HUDEP-2 (cell line): ENCODE data around the gene ARHGEF2.
A peak's percentile ranks its signal among the peaks of the same experiment; 100 is the strongest.

Experiments used
- DNase-seq, 76 experiments: peaks; one replicate each; lab custom pipeline; 2025; ENCODE audit not compliant: unreplicated experiment in 76 of 76; lab: John Stamatoyannopoulos, UW

ARHGEF2 gene

DNA sequence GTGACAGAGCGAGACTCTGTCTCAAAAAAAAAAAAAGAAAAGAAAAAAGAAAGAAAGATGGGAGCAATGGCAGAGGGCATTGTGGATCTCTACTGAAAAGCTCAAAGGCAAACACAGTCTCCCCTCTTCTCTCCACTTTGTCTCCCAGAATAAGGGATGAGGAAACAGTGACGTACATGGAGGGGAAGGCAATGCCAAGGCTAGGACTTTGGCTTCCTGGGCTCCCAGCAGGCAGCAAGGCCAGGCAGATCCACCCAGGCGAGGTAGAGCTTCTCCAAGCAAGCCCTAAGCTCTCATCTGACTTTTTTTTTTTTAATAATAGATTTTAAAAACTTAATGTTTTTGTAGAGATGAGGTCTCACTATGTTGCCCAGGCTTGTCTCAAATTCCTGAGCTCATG lies 4.6 kb downstream of the ARHGEF2 start:
- no peak for DNase-seq

DNA sequence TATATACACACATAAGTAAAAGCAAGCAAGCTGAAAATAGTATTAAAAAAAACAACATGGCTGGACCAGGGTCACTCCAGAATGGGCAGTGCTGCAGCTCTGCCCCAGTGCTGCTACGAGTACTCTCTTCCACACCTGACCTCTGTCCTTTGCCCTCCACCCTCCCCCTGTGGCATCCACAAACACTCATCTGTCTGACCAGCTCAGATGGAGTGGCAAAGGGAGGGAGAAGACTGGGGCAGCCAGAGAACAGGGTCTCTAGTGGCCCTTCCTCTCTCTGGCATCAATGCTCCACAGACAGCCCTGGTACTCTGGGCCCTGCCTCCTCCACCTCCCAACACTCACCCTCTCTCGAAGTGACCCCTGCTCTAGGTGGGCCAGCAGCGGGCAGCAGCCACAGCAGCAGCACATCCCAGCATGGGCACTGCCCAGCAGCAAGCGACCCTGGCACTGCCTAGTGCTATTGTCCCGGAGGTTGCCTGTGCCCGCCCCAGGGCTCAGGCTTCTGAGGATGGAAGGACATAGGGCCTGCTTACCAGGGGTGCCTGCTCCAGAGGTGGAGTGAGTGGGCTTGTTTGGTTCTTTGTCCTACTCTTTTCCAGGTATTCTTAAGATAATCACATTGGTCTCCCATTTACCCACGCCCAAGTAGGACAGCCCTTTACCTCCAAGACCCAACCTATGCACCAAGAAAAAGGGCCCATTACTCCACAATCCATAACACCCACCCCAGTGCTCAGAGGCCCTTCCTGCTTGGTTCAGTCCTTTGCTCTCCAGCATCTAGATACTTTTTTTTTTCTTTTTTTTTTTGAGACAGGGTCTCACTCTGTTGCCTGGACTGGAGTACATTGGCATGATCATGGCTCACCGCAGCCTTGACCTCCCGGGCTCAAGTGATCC lies 6.2 kb downstream of the ARHGEF2 start:
- DNase-seq, result no peak

DNA sequence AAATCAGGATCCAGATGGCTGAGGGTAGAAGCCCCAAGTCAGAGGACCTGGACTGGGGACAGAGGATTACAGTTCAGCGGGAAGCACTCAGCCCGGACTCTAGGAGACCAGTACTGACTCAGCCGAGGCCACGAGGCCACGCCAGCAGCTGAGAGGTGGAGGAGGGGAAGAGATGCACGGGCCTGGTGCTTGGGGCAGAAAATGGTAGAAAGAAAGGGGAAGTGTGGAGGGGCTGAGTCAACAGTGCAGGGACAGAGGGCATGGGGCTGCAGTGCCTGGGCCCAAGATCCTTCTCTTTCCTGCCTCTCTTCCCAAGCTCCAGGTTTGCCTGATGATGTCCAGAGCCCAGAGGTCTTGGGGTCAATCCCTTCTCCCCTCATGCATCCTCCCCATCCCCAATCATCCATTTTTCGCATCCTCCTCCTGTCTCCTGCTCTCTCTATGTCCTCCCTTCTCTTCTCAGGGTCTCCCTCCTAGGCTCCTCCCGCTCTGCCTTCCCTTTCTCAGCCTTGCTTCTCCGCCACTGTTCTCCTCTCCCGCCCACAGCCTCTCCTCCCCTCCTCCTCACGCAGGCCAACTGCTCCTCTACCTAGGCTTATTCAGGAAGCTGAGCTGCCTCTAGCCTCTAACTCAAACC lies 7.7 kb downstream of the ARHGEF2 start:
- DNase-seq, result peak in 63 of 76 experiments; percentile 16 to 81 (median 56)

DNA sequence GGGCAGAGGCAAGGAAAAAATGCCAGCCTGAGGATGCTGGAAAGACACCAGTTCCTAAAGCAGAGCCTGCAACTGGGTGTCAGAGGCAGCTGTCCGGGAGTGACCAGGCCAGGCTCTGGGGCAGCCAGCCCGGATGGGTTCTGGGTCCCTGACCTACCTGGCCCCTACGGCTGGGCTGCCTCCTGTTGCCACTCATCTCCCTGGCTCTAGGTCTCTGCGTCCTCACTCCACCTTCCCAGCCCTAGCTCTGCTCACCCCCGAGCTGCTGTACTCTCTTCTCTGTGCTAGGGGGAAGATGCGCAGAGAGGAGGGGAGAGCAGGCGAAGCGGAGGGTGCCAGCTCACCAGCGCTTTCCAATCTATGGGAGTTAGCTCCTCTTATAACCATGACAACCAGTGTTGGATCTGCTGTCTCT lies 9.0 kb downstream of the ARHGEF2 start:
- no peak for DNase-seq

DNA sequence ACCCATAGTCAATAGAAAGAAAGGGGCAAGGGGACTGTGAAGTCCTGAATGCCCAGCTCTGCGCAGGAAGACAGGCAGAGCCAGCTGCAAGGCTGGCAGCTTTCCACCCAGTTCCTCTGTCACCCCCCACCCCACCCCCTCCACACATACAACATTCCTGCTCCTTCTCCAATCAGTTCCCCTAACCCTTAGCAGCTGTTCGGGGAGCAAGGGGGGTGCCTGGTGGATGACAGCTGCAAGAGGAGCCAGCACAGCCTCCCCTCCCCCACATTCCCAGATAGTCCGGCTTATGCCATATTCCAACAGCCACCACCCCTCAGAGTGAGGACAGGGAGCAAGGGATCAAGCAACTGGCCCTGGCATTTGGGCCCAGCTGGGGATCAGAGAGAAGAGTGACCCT lies 9.7 kb downstream of the ARHGEF2 start:
- DNase-seq, result no peak

DNA sequence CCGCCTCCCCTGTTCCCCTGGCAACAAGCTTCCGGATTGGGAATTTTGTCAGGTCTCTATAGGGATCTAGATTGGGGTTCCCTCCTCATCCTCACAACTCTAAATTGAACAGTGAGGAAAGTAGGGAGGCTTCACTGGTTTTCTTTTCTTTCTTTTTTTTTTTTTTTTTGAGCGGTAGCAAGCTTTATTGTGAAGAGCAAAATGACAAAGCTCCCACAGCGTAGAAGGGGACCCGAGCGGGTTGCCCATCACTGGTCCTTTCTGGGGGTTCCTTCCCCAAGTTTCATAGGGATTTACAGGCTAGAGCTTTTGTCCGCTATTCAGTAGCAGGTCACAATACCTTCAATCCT lies 10.3 kb downstream of the ARHGEF2 start:
- DNase-seq, result no peak

DNA sequence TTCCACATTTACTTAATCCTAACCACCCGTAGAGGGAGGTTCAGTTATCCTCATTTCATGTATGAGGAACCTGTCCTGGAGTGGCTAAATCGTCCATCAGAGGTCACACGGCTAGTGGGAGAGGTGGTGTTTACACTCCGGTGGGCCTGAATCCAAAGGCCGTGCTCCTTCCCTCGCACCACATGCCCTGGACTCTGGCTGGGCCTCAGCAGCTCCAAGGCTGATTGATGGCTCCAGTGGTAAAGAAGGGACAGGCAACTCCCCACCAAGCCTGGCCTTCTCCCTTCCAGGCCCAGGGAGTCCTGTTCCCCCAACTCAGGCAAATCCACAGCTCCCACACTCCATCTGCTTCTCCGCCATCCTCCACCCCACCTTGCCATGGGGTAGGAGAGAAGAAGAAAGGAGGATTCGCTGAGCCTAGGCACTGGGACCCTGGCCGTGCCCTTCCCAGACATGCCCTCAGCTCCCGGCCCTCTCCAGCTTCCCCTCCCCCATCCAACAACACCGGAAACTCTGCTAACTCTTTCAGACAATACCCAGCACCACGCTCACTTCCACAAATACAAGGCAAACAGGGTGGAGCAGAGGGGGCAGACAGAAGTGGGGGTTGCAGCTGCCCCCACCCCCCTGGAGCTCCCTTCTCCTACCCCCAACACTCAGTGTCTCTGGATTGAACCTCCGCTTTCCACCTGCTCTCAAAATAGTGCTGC lies 10.9 kb downstream of the ARHGEF2 start:
- no peak for DNase-seq

DNA sequence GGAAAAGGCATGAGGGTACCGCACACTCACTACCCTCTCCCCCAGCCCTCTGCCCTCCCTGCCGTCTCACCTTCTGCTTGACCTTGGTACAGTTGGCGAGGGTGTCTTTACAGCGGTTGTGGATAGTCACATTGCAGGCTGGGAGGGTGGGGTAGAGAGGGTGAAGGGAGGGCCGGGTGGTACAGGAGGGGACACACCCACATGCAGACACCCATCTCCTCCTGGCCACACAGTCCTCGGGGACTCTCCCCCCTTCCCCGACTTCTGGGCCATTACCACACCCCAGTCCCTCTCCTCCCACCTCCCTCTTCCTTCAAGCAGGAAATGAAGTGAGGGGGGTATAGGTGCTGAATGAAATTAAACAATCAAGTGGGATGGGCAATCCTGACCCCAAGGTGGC lies 11.6 kb downstream of the ARHGEF2 start:
- peak in 64 of 76 experiments; percentile 9 to 81 (median 57) for DNase-seq

DNA sequence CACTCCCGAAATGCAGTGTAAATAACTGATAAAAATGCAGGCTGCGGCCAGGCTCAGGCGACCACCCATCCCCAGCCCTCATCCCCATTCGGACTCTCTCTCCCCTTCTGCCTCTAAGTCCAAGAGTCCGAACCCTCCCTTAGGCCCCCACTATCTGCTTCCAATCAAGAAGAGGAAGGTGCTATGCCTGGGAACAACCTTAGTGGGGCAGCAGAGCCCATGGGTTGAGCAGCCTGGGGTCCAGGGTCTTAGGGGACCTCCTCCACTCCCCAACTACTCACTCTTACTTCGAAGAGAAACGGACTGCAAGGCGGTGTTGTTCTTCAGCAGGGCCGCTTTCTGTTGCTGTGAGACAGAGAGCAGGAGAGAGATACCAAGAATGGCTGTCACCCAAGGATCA lies 12.2 kb downstream of the ARHGEF2 start:
- no peak for DNase-seq

DNA sequence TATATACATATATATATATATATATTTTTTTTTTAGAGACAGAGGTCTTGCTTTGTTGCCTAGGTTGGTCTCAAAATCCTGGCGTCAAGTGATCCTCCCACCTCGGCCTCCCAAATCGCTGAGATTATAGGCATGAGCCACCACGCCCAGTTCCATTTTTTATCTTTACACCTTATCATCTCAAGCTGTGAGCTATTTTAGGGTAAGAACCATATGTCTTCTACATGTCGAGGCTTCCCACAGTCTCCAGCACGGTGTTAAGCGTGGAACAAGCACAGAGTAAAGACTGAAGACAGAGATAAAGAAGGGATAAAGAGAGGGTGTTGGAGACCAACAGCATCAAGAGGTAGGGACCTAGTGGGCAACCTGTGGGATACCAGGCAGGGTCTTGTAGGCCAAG lies 14.2 kb downstream of the ARHGEF2 start:
- DNase-seq, result peak in 13 of 76 experiments; percentile 13 to 56 (median 28)

DNA sequence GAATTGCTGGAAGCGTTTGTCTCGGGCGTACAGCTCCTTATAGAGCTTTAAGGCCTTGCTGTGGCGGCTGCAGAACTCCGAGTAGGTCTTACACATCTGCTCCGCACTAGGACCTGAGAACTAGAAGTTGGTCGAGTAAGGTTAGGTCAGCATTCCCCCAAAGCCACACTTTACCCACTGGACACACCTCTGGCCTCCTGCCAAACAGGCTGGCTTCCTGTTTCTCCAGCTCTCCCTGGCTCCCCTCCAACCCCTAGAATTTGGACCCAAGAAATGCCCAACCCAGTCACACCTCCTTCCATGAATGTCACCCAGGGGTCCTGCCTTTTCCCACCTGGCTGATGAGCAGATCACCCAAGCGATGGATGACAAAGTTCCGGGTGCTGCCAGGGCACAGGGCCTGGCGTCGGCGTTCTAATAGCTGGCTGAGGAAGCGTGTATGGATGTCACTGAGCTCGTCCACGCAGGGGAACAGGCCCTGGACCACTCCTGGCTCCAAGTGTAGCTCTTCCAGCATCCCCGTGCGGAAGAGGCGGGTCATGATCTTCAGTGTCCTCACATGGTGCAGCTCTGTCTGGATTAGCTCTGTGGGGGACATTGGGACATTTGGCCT lies 15.6 kb downstream of the ARHGEF2 start:
- DNase-seq, result peak in 1 of 76 experiments; percentile 28

DNA sequence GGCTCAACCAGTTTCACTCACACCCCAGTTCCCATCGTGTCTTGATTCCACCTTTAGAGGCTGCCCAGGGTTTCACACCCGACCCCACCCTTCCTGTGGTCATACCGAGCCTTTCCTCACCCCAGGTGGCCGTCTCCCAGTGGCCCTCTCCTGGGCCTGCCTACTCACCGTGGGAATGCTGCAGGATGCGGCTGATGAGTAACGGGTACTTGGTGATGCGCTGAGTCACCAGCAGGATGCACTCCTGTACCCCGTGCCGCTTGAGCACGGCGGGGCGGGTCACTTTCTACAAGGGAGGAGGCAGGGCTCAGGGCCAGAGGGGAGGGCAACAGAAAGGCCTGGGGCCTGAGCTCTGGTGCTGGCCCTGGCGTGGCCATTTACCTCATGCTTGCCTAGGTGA lies 16.4 kb downstream of the ARHGEF2 start:
- peak in 57 of 76 experiments; percentile 8 to 75 (median 52) for DNase-seq

DNA sequence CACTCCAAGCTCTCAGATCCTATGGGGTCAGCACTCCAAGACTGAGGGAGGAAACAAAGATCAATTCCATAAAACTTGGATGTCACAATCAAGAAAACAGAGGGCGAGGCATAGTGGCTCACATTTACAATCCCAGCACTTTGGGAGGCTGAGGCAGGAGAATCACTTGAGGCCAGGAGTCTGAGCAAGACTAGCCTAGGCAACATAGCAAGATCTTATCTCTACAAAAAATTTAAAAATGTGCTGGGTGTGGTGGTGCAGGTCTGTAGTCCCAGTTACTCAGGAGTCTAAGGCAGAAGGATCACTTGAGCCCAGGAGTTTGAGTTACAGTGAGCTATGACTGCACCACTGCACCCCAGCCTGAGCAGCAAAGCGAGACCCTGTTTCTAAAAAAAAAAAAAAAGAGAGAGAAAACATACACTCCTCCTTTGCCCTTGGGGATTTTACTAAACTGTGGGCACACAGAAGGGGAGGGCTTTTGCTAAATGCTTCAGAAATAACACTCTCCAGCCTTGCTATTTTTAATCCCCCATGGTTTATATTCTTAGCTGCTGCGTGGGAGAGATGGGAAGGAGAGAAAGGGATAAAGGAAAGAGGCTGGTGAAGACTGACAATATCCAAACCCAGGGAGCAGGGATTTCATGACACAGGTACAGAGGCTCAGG lies 18.1 kb downstream of the ARHGEF2 start:
- no peak for DNase-seq

DNA sequence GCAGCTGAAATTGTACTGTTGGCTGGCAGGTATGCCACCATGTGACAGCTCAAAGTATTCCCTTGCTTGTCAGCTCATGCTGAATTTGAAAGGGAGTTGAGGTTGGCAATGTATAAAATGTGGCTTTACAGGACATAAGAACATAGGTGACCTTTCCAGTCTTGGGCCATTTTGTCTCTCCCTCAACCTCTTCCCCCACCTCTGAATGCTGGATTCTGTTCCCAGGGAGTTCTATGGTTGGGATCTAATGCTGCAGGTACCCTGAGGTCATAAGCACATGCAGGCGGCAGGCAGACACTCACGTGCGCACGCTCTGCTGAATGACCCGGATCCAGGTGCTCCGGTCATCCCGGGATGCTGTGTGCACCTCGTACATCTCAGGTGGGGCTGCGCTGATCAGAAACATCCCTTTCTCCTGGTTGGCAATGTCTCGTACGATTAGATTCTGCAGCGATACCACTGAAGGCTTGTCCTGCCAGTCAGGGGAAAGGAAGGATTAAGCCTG lies 20.9 kb downstream of the ARHGEF2 start:
- DNase-seq, result no peak

DNA sequence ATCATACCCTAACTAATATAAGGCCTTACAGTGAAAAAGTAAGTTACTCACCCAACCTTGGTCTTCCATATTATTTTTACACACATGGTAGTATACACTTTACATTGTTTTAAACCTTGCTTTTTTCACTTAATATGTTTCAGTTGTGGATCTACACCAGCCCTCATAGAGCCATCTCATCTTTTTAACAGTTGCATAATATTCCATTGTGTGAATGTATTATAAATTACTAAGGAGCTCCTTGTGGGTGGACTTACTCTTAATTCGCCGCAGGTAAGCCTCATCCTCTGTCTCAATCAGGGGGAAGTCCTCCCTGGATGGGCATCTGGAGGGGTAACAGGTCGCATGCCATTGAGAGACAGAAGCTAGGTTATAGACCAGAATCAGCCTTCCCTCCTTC lies 23.7 kb downstream of the ARHGEF2 start:
- no peak for DNase-seq

DNA sequence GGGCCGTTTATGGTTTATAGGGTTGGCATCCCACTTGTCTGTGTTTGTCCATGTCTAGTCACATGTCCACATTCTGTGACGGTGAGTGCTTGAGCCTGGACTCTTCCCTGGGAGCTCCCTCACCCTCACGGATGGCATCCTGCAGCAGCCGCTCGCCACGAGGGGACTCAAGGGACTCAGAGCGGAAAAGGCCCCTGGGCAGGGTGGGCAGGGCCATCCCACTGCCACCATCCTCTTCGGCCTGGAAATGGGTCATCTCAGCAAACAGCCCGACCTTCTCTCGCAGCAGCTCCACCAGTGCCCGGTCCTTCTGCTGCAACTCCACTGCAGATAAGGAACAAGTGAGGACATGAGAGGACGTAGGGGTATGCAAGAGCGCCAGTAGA lies 25.8 kb downstream of the ARHGEF2 start:
- DNase-seq, result no peak

DNA sequence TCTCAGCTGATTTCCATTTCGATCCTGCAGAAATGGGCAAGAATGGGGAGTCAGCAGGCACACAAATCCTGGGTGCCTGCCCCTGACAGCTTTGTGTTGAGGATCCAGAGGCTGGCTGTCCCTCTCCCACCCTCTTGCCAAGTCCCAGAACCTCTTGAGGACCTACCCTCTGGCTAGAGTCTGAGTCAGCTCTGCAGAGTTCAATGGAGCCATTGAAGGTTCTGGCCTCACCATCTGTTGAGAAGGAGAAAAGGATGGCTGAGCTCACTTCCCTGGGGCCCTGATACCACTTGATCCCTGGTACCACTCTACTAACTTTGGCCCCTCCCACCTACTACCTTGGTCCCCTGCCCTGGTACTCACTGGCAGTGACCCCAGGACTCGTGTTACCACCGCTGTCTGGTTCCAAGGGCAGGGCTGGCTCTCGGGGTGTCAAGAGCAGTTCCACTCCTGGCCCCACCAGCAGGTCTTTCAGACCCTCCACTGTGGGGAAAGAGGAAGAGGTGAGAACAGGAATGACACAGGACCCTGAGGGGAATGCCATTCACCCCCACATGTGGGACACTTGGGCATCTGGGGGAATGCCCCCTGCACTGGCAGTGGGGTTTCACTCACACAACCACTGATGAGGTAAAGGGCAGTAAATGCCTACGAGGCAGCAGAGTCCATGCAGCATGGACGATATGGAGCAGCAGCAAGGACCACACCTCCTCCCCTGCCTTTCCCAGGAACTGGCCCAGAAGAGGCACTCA lies 26.4 kb downstream of the ARHGEF2 start:
- DNase-seq, result no peak

DNA sequence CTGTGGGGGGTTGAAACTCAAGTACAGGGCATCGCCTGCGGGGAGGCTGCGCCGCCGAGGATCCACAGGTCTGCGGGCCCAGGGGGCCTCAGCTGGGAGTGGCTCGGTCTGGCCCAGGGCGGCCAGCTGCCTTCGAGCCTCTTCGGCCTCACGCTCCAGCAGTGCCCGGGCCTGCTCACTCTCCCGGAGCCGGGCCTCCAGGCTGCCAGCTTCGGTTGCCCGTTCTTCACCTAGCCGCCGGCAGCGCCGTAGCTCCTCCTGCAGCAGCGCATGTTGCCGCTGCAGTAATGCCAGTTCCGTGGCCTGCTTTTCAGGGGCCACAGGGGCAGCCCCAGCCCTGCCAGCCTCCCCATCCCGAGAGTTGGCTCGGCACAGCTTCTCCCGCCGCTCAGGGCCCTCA lies 27.5 kb downstream of the ARHGEF2 start:
- no peak for DNase-seq

DNA sequence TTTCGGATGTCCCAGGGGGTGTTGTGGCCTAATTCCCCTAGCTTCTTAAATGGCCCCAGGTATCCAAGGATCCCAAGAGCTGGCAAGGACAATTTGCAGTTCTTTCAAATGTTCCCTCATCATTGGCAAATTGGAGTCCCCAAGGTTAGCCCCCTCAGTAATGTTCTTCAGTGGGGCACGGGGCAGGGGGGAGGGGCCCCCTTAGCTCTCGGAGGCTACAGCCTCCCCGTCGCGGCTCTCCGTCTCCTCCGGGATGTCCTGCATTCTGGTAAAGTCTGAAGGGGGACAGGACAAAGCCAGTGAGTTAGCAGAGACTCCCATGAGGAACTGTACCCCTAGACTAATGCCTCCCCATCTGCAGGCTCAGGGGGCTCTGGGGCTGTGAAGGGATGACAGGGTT lies 30.6 kb downstream of the ARHGEF2 start:
- DNase-seq, result no peak

DNA sequence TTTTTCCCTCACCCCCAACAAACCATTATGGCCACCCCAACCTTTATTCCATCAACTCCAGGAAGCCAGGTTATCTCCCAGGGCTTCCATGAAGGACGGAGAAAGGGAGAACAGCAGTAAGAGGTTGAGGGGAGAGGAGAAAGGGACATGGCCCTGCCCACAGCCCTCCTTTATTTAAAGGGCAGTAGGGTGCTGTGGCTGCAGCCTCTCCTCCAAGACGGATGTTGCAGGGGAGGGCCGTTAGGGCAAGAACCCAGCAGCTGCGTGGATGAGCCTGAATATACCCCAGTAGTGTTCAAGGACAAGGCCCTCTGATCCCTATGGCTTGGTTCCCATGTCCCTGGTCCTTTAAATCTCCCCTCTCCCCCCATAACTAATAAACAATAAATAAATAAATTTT lies 31.1 kb downstream of the ARHGEF2 start:
- DNase-seq, result no peak
